ENCODE data around the gene FER. TPM values are rescaled to one million over a fixed set of nuclear protein-coding genes. Genes with fewer than 3 reads are reported as not detected.
"Not testable (repeated sequence)": the region's sequence is repeated elsewhere in the genome, so short reads cannot be mapped to it uniquely, and the experiment has no call there.

The FER gene
- polyA plus RNA-seq, 1 of the 3 experiments (the other 2 are of a cell fraction), result 1.8 TPM

- peaks cover 0 to 32% of the 10 kb centered on the region in 2 experiments for H3K36me3 ChIP-seq (replicated peaks in 1 of 2; ENCODE audit: control insufficient read depth in 1 of 2, insufficient read depth in 2 of 2, low read length in 1 of 2)
- H3K9ac ChIP-seq; H3K9me3 ChIP-seq; H3K27me3 ChIP-seq (ENCODE audit: insufficient read depth); H2AFZ ChIP-seq (ENCODE audit: low read depth); DNase-seq; H3K27ac ChIP-seq (ENCODE audit: low read depth in 2 of 2, low read length in 1 of 2); H4K20me1 ChIP-seq (ENCODE audit: insufficient read depth); H3F3A ChIP-seq (replicated peaks; ENCODE audit: insufficient read depth); H3K4me1 ChIP-seq (ENCODE audit: control insufficient read depth in 1 of 2, insufficient read depth in 2 of 2, low read depth in 1 of 2, low read length in 1 of 2); POLR2A ChIA-PET; H3K9me2 ChIP-seq; H3K4me2 ChIP-seq; H3K4me3 ChIP-seq (ENCODE audit: low read depth in 2 of 2, low read length in 1 of 2): not testable (repeated sequence)
- 100% methylated on average over 3 of the region's 3 CpGs for WGBS (ENCODE audit: low lambda C conversion rate)
- CTCF ChIA-PET, result interaction anchor here (0.9 kb wide), 1 partner anchor 10 kb away, joined by 3 read pairs; no protein-coding TSS in a partner anchor
- H3K79me2 ChIP-seq (ENCODE audit: insufficient read depth), result peaks cover 89% of the 10 kb centered on the region
These were observed 29.9 kb downstream of the FER start for GRCh38 chr5:108777582-108777981.

GRCh38 chr5:108784577-108784976 lies 36.9 kb downstream of the FER start:
- POLR2A ChIA-PET; H3K4me3 ChIP-seq (ENCODE audit: low read depth in 2 of 2, low read length in 1 of 2); H3K9me3 ChIP-seq; H3K9me2 ChIP-seq; H4K20me1 ChIP-seq (ENCODE audit: insufficient read depth); H3F3A ChIP-seq (replicated peaks; ENCODE audit: insufficient read depth); H2AFZ ChIP-seq (ENCODE audit: low read depth); DNase-seq; CTCF ChIA-PET; H3K9ac ChIP-seq; H3K4me2 ChIP-seq; H3K27ac ChIP-seq (ENCODE audit: low read depth in 2 of 2, low read length in 1 of 2); H3K27me3 ChIP-seq (ENCODE audit: insufficient read depth): not testable (repeated sequence)
- Histone ChIP-seq H3K4me1 (ENCODE audit: control insufficient read depth in 1 of 2, insufficient read depth in 2 of 2, low read depth in 1 of 2, low read length in 1 of 2) (peaks cover 0 to 12% of the 10 kb centered on the region in 2 experiments; a peak in 1 of 4 replicates), H3K79me2 (ENCODE audit: insufficient read depth) (peaks cover 79% of the 10 kb centered on the region), H3K36me3 (replicated peaks in 1 of 2; ENCODE audit: control insufficient read depth in 1 of 2, insufficient read depth in 2 of 2, low read length in 1 of 2) (peaks cover 2 to 13% of the 10 kb centered on the region in 2 experiments)
- WGBS (ENCODE audit: low lambda C conversion rate), result 100% methylated on average over 4 of the region's 4 CpGs

GRCh38 chr5:108786806-108787483 lies 39.2 kb downstream of the FER start:
- Histone ChIP-seq H3K79me2 (ENCODE audit: insufficient read depth) (peaks cover 61% of the 10 kb centered on the region), H3K27me3 (ENCODE audit: insufficient read depth) (no peaks in the 10 kb centered on the region), H3K4me3 (ENCODE audit: low read depth in 2 of 2, low read length in 1 of 2) (no peak overlapping the region), H4K20me1 (ENCODE audit: insufficient read depth) (no peaks in the 10 kb centered on the region), H2AFZ (ENCODE audit: low read depth) (no peak overlapping the region), H3K9me2 (no peaks in the 10 kb centered on the region), H3K9me3 (no peaks in the 10 kb centered on the region), H3K27ac (ENCODE audit: low read depth in 2 of 2, low read length in 1 of 2) (no peak overlapping the region), H3K36me3 (replicated peaks in 1 of 2; ENCODE audit: control insufficient read depth in 1 of 2, insufficient read depth in 2 of 2, low read length in 1 of 2) (peaks cover 2 to 13% of the 10 kb centered on the region in 2 experiments), H3K4me2 (no peak overlapping the region), H3F3A (replicated peaks; ENCODE audit: insufficient read depth) (no peaks in the 10 kb centered on the region), H3K9ac (no peak overlapping the region), H3K4me1 (ENCODE audit: control insufficient read depth in 1 of 2, insufficient read depth in 2 of 2, low read depth in 1 of 2, low read length in 1 of 2) (peaks cover 0 to 12% of the 10 kb centered on the region in 2 experiments; a peak in 1 of 4 replicates)
- WGBS (ENCODE audit: low lambda C conversion rate), result 98% methylated on average over 5 of the region's 12 CpGs
- CTCF ChIA-PET, result interaction anchor here (0.6 to 1.1 kb wide), 2 partner anchors 9 to 17 kb away, joined by 3 to 4 read pairs; no protein-coding TSS in a partner anchor
- no peak for TF ChIP-seq MXI1 (IDR thresholded peaks at IDR 0.05; ENCODE audit: low read depth, low read length)
- TF ChIP-seq RFX5 (IDR thresholded peaks at IDR 0.05; ENCODE audit: low read length), result no peak
- TF ChIP-seq FOXJ3 (CRISPR knock-in tag; IDR thresholded peaks at IDR 0.05), result no peak
- no peak for TF ChIP-seq GATA2 (CRISPR knock-in tag; IDR thresholded peaks at IDR 0.05)
- no peak for TF ChIP-seq MEF2A (IDR thresholded peaks at IDR 0.05; ENCODE audit: borderline replicate concordance, low read depth)
- no peak for TF ChIP-seq TEAD4 (IDR thresholded peaks at IDR 0.05; ENCODE audit: borderline replicate concordance, insufficient read depth)
- TF ChIP-seq YY1 (IDR thresholded peaks at IDR 0.05; ENCODE audit: low read depth), result no peak
- no peak for TF ChIP-seq USF2 (IDR thresholded peaks at IDR 0.05; ENCODE audit: borderline replicate concordance, low read depth, low read length)
- no peak for TF ChIP-seq NFIC (IDR thresholded peaks at IDR 0.05; ENCODE audit: borderline replicate concordance)
- no peak for TF ChIP-seq REST (IDR thresholded peaks at IDR 0.05; ENCODE audit: low read depth, low read length)
- no peak for TF ChIP-seq SMC3 (IDR thresholded peaks at IDR 0.05; ENCODE audit: low read depth, low read length)
- TF ChIP-seq RCOR1 (IDR thresholded peaks at IDR 0.05; ENCODE audit: low read length), result no peak
- no peak for TF ChIP-seq CHD2 (IDR thresholded peaks at IDR 0.05; ENCODE audit: low read length, partially characterized antibody)
- TF ChIP-seq NRF1 (IDR thresholded peaks at IDR 0.05; ENCODE audit: low read depth, low read length), result no peak
- TF ChIP-seq MAX (IDR thresholded peaks at IDR 0.05; ENCODE audit: low read depth), result no peak
- no peak for TF ChIP-seq TAF1 (IDR thresholded peaks at IDR 0.05; ENCODE audit: borderline replicate concordance, low read depth, low read length)
- no peak for DNase-seq
- POLR2A ChIA-PET, result no interaction called here
